Head of caudate nucleus (tissue), 42 donors: Measurements from ENCODE around the gene PSD.
"Not testable (repeated sequence)": the region's sequence is repeated elsewhere in the genome, so short reads cannot be mapped to it uniquely, and the experiment has no call there.

ENCODE experiments used
- DNase-seq, 42 donors: peaks; one replicate each; pipeline versions ENCODE4 v3.0.0 to v3.0.0-alpha.2; 2020 to 2021; ENCODE audit warnings: mixed read lengths in 7 of 42
- intact Hi-C: fragments of 100-400 bp; cut with DNase I; formaldehyde crosslinking; loops from one replicate; pipeline ENCODE4 v1.15.0; 2022

The PSD gene

DNA sequence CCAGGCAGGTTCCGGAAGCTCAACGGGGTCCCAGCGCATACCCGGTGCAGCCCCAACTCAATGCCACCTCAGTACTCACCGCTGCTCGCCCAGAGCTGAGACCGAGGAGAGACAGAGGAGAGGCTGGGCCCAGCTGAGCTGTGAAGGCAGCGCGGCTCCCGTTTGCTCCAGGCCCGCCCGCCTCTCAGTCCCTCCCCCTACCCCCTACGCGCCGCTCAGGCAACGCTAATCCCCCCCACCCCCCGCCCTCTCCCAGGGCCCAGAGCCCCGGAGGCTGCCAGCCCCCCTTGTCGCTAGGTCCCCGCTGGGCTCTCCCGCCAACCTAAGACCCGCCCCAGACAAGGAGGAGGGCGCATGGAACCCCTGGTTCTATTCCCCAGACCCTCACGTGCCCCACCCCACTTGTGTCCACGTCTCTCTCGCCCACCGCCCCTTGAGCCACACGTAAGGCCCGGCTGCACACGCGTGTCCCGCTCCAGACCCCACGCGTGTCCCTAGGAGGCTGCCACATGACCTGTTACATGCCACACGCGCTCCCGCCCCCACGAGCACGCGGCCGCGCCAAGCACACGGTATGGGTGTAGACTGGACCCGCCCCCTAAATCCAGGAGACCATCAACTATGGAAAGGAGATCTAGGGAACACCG, at the start of gene PSD:
PSD (minus strand) TSS at position 164 of the 647 bp plus-strand sequence. CDS start 1,747 bp downstream, outside the sequence.
- intact Hi-C loops: no loop called here
- DNase-seq: peak in 33 of 42 donors; percentile 25 to 80 (median 64)

DNA sequence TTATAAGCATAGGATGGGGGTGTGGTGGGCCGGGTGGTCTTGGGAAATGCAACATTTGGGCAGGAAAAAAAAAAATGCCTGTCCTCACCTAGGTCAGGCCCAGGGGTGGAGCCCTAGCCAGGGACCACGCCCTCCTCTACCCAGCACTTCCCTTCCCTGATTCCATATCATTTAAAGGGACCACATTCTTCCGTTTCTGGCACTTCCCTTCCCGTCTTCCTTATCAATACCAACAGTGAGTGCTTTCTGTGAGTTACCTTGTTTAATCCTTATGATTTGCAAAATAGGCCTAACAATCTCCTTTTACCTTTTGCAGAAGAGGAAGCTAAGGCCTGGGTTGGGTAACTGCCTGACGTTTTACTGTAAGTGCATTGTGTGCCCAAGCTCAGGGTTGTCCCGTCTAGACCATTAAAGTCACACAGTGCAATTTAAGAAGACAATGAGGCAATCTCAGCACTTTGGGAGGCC, 49.4 kb upstream of the PSD start:
- intact Hi-C loops: no loop called here
- DNase-seq: no peak

DNA sequence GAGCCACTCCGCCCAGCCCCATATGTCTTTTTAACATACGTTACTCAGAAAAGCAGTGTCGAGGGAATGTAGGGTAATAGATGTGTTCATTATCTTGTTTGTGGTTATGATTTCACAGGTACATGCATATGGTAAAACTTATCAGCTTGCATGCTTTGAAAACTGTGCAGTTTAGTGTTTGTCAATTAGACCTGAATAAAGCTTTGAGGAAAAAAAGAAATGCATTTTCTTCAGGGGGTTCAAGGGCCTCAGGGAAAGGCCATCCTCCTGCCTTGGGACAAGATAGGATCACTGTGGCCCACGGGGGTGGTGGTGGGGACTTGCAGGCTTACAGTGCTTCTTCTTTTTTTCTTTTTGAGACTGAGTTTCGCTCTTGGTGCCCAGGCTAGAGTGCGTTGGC, 48.7 kb upstream of the PSD start:
- DNase-seq: no peak
- intact Hi-C loops: no loop called here

DNA sequence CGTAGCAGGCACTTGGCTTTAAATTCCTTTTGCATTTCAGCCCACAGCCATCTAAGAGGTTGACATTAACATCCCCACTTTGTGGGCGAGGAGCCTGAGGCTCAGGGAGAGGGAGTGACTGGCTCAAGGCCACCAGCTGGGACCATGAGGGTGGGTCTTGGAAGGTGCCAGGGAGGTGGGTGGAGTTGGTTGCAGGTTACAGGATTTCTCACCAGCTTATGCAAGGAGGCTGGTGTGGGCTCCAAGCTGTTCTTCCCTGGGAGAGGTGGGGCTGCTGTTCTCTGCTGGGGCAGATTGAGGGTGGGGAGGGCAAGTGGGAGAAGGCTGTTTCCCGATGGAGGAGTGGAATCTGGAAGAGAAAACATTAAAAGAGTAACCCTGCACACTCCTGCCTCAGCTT, 46.9 kb upstream of the PSD start:
- intact Hi-C loops: no loop called here
- peak in 37 of 42 donors; percentile 26 to 88 (median 58) for DNase-seq

DNA sequence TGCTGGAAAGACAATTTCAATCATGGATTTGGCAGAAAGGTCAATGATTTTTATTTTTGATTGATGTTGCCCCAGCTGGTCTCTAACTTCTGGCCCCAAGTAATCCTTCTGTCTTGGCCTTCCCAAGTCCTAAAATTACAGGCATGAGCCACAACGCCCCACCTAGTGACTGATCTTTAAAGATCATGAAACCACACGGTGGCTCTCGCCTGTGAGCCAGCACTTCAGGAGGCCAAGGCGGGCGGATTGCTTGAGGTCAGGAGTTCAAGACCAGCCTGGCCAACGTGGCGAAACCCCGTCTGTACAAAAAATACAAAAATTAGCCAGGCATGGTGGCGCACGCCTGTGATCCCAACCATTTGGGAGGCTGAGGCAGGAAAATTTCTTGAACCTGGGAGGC, 45.4 kb upstream of the PSD start:
- no peak for DNase-seq
- intact Hi-C loops: loop anchor here (5.0 kb wide), 1 partner anchor 42 kb away; the partner anchor contains the start of gene FBXL15

DNA sequence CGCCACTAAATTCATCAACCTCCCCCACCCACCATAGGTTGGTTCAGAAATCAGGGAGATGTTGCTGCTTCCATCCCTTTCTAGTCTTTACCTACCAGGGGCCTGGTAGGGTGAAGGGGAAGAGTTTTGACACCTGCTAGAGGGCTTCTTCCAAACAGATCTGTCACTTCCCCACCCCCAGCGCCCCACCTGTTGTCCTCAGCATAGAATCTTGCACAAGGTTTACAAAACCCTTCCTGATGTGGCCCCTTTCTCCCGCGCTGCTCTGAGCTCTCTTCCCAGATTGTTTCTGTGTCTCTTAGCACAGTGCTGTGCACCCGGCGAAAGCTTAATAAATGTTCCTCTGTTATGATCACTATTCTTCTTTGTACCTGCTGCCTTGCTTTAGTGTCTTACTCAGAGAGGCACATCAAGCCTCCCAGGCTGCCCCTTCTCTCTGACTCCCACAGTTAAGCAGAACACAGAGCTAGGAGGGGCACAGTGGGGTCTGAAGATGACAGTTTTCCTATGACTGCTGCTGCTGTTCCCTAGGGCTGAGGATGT, 44.0 kb upstream of the PSD start:
- no peak for DNase-seq
- intact Hi-C loops: loop anchor here (5.0 kb wide), 1 partner anchor 40 kb away; the partner anchor contains the start of gene FBXL15

DNA sequence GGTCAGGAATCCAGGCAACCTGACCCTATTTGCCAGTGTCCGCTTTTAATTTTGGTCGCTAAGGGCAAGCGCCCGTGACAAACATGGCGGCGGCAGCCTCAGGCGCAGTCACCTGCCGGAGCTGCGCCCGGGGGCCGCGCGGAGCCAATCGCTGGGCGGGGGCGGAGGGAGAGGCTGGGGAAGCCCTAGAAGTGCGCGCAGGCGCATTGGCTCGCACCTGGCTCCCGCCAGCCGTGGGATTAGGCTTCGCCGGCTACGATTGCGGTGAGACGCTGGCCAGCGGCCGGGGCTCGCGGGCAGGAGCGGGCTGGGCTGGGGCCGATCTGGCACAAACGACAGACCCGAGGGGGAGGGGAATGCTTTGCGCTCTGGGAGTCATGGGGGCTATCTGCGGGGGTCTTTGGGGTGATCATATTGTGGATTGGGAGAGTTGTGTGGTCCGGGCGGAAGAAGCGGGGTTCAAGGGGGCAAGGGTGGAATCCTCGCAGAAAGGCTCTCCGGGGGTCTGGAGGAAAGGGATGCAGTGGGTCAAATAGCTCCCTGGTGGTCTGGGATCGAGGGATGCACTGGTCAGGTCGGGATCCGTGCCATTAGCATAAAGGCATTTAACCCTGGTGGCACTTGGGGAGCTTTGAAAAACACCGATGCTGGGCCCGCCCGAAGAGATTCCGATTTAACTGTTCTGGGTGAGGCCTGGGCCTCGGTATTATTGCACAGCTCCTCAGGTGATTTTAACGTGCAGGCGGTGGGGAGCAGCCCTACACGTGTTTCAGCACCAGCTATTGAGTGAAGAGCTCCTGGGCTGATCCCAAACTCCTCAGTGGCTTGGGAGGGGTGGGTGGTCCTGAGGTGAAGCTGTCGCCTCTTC, 42.8 kb upstream of the PSD start:
- peak; percentile 76 to 96 (median 92) for DNase-seq
- intact Hi-C loops: loop anchor here (5.0 kb wide), 1 partner anchor 39 kb away; the partner anchor contains the start of gene FBXL15

DNA sequence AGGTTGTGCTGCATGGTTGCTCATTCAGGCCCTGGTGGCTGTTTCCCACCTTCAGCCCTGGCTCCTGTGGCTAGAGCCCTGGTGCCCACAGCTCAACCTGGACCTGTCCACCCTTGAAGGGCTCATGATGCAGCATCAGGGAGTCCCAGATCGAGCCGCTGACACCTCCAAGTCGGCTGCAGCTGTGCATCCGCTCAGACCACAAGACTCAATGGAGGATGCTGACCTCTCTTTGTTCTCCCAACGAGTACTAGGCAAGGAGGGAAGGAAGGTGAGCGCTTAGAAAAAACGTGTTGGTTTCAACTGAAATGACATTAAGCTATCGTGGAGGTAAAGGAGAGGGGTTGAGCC, 42.2 kb upstream of the PSD start:
- peak in 4 of 42 donors; percentile 13 to 45 (median 25) for DNase-seq

DNA sequence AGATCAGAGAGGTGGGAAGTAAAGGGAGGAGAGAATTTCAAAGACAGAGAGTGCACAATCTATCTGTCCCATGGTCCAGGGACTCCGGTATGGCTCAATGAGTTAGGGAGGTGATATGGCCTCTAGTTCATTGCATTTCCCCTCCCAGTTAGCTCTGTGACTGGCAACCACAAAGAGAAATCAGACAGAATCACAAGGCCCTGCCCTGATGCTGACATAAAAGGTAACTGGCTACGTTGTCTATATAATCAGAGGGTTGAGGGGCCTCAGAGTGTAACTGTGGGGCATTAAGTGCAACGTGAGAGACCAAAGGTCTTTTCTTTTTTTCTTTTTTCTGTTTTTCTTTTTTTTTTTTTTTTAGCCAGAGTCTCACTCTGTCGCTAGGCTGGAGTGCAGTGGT, 40.1 kb upstream of the PSD start:
- no peak for DNase-seq
- intact Hi-C loops: no loop called here

More for the DNA sequence above, 42.2 kb upstream of the PSD start:
- intact Hi-C loops: loop anchor here (5.0 kb wide), 1 partner anchor 39 kb away; the partner anchor contains the start of gene FBXL15

DNA sequence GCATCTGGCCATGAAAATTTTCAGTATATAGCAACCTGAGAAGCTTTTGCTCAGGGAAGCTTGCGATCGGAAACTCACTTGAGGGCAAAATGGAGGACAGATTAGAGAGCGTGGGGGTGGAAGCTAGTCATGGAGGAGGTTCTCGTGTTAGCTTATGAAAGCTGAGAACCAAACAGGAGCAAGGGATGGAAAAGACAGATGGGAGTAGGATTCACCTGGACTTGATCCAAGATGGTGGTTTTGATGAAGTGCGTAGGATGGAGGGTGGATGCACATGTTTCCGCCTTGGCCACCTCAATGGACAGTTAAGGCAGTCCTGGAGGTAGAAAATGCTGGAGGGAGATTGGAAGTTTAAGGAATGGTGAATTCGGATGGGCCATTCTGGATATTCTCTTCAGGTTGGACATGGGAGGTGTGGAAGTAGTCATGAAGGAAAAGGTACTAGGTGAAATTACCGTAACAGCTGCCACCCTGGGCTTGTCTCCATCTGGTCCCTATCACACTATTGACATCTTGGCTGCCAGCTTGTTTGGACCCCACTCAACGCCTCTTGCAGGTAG, 39.1 kb upstream of the PSD start:
- intact Hi-C loops: no loop called here
- no peak for DNase-seq

DNA sequence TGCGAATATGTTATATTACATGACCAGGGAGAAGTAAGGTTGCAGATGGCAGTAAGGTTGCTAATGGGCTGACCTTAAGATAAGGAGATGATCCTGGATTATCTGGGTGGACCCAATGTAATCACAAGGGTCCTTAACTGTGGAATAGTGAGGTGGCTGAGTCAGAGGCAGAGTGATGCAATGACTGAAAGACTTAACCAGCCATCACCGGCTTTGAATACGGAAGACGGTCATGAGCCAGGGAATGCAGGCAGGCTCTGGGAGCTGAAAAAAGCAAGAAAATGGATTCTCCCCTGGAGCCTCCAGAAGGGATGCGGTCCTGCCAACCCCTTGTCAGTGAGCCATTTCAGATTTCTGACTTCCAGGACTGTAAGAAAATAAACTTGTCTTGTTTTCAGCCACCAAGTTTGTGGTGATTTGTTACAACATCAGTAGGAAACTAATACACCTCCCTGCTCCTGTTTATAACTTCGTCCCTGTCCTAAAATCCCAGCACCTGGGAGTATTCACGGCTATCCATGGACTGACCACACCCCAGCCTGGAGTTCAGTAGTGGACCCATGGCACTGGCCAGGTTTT, 37.4 kb upstream of the PSD start:
- no peak for DNase-seq
- intact Hi-C loops: no loop called here

DNA sequence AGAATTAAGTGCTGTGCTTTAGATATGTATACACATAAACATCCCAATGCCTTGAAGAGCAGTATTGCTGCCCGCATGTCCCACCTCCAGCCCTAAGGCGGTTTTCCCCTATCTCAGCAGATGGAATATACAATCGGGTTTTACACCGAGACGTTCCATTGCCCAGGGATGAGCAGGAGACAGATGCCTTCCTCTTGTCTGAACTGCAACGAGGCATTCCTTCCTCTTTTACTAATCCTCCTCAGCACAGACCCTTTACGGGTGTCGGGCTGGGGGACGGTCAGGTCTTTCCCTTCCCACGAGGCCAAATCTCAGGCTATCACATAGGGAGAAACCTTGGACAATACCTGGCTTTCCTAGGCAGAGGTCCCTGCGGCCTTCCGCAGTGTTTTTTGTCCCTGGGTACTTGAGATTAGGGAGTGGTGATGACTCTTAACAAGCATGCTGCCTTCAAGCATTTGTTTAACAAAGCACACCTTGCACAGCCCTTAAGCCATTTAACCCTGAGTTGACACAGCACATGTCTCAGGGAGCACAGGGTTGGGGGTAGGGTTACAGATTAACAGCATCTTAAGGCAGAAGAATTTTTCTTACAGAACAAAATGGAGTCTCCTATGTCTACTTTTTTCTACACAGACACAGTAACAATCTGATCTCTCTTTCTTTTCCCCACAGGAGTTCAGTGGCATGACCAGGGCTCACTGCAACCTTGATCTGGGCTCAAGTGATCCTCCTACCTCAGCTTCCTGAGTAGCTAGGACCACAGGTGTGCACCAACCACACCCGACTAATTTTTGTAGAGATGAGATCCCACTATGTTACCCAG, 36.3 kb upstream of the PSD start:
- intact Hi-C loops, DNase-seq: not testable (repeated sequence)

DNA sequence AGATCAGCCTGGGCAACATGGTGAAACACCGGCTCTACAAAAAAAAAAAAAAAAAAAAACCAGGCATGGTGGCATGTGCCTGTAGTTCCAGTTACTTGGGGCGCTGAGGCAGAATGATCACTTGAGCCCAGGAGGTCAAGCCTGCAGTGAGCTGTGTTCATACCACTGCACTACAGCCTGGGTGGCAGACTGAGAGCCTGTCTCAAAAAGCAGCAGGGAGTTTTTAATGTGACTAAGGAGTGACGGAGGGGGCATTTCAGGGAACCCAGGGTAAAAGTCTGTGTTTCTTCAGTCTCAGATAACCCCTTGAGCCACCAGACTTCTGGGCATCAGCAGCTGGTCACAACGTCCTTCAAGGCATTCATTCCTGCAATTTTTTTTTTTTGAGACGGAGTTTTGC, 34.9 kb upstream of the PSD start:
- no peak for DNase-seq
- intact Hi-C loops: no loop called here

DNA sequence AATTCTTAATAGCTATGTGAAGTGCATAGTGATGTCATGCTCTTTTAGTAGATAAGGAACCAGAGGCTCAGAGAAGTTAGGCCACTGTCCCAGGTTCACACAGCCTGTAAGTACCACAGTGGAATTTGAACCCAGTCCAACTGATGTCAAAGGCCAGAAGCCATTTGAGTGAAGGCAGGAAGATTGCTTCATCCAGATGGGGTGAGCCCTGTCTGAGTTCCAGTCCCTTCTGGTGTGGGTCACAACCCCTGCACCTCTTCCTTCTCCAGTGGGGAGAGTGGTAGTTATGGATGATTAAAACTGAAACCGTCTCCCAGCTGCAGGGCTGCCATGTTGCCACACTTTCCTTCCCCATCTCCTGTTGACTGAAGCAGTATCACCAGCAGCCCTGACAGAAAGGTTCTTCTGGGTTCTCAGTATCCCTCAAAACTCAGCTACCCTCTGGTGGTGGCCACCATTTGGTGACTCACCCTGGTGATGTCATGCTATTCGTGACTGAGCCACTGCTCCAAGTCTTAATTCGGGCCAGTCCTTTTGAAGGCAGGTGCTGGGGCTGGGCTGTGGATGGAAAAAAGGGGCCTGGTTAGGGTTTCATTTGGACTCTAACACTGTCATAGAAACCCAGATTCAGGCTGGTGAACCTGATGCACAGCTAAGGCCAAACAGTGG, 34.2 kb upstream of the PSD start:
- peak in 22 of 42 donors; percentile 12 to 71 (median 34) for DNase-seq
- intact Hi-C loops: no loop called here

DNA sequence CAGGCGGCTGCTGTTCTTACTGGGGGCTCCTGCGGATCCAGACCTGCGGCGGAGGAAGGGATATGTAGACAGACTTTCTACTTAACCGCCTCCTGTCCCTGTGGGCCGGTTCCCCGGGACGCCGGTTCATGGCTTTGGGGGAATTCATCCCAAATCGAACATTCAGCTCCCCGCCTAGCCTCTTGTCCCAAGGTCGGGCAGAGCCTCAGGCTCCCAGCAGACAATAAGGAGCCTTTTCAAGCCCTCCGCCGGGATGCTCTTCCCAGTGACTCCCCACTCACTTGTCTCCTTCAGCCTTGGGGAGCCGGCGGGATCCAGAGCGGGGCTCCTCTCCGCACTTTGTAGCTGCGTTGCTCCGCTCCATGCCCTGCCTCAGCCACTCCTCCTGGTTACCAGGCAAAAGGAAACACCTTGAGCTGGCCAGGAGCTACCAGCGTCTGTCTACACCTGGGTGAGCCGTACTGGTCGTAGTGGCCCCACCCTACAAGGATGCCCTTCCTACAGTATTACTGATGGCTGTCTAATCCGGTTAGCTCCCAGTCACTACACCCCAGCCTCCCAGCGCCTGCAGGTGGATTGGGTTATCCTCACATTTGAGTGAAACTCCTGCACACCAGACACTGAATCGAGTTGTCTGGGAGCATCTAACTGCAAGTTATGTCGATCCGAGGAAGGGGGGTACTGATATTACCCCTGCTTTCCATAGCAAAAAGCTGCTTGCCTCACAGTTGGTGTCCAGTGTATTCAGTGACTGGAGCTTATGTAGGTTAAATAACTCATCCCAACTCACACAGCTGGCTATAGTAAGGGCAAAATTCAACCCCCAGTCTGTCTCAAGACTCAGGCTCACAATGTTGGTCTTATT, 32.8 kb upstream of the PSD start, which contains the start of gene C10orf95:
C10orf95 (minus strand) TSS at position 439 of the 865 bp plus-strand sequence. CDS start 450 bp downstream, outside the sequence.
- intact Hi-C loops: no loop called here
- DNase-seq: peak in 18 of 42 donors; percentile 16 to 57 (median 36)

DNA sequence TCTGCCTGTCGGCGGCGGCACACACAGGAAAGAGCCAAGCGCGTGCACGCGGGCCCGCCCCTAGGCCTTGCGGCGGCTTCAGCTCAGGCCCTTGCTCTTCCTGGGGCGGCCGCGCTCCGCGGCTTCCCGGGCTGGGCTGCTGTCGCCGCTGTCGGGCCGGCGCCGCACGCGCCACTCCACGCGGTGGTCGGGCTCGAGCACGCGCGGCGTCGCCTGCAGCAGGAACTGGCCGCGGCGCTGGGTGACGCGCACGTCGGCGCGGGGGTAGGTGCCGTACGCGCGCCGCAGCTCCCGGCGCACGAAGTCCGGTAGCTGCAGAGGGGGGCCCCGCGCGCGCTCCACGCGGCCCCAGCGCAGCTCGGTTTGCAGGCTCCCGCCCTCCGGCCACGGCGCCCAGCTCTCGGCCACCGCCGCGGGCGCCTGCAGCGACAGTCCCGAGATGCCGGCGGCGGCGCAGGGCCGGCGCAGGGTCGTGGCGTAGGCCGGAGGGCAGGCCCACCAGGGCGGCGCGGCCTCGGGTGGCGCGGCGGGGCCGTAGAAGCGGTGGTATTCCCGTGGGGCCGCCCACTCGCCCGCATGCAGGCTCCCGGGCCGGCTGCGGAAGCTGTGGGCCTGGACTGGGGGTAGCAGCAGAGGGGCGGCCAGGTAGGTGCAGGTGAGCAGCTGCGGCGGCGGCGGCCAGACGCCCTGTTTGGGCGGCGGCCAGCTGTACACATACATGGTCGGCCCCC, 32.0 kb upstream of the PSD start:
- DNase-seq: peak; percentile 44 to 93 (median 84)
- intact Hi-C loops: no loop called here
